Stimulated activated CD8-positive, alpha-beta memory T cell treated with anti-CD3 and anti-CD28 coated beads, Interleukin-15, amount 100 ng/mL, for 24 hours (primary cell): ENCODE measurements around the gene CYP2A6.
"Not testable (repeated sequence)": the region's sequence is repeated elsewhere in the genome, so short reads cannot be mapped to it uniquely, and the experiment has no call there.

Experiments
- DNase-seq: peaks from one replicate; pipeline ENCODE4 v3.0.0-alpha.2; 2020; ENCODE audit warnings: low read depth

CYP2A6 gene

DNA sequence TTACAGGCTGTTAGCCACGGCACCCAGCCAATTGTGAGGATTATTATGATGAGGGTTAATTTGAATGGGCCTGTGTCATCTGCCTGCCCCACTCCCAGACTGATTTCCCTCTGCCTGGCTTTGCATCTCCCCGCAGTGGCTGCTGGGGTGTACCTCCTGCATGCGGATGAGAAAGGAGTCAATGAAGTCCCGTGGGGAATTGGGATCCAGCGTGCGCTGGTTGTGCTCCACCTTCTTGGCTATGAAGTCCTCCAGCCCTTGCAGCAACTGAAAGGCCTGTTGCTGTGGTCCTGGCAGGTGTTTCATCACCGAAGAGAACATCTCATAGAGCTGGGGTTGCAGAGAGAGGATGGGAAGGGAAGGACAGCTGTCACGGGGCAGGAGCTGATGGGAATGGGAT, 3.5 kb downstream of the CYP2A6 start:
- not testable (repeated sequence) for DNase-seq

DNA sequence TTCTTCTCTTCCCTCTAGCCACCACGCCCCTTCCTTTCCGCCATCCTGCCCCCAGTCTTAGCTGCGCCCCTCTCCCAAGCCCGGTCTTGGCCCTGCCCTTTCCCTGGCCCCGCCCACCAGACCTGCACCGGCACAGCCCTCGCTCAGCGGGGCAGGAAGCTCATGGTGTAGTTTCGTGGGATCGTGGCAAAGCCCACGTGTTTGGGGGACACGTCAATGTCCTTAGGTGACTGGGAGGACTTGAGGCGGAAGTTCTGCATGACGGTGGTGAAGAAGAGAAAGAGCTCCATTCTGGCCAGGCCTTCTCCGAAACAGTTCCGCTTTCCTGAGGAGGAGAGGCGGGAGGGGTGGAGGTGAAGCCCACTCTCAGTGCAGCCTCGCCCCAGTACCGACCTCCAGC, 6.6 kb downstream of the CYP2A6 start:
- peak; percentile 37 for DNase-seq

DNA sequence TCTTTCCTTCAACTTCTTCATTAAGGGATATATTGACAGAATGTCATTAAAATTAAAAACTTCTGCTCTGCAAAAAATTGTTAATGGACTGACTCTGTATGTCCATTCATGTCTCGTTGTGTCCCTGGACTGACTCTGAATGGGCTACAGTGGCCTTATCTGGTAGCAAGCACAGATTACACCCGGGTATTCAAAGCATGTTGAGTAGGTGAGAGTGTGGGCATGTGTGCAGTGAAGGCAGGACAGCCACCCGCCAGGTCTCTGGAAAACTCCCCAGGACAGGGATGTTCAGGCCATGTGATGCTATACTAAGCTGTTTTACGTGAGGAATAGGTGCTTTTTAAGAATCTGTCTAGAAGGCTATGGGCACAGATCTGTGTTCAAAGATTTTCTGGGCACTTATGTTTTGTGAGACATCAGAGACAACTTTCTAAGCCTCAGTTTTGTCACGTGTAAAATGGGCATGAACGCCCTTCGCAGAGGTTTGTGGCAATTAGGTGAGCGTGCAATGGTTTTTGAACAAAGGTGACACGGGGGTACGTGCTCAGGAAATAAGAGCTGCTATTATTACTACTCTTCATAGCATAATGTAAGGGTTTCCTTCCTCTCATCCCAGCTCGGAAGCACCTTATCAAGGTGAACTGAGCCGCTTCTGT, 7.1 kb downstream of the CYP2A6 start:
- DNase-seq = not testable (repeated sequence)

DNA sequence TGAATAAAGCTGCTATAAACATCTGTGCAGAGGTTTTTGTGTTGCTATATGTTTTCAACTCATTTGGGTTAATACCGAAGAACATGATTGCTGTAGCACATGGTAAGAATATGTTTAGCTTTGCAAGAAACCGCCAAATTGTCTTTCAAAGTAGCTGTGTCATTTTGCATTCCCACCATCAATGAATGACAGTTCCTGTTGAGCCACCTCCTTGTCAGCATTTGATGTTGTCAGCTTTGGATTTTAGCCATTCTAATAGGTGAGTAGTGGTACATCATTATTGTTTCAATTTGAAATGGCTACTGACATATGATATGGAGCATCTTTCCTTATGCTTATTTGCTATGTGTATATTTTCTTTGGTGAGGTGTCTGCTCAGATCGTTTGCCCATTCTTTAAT, 8.2 kb downstream of the CYP2A6 start:
- not testable (repeated sequence) for DNase-seq

DNA sequence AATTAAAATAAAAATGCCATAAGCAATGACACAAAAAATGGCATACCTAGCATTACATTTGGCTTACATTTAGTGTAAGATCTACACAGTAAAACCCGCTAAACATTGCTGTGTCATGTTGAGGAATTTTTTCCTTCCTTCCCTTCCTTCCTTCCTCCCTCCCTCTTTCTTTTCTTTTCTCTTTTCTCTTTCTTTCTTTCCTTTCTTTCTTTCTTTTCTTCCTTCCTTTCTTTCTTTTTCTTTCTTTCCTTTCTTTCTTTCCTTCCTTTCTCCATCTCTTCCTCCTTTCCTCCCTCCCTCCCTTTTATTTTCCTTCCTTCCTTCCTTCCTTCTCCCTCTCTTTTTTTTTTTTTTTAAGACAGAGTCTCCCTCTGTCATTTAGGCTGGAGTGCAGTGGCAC, 11.8 kb downstream of the CYP2A6 start:
- DNase-seq = not testable (repeated sequence)

DNA sequence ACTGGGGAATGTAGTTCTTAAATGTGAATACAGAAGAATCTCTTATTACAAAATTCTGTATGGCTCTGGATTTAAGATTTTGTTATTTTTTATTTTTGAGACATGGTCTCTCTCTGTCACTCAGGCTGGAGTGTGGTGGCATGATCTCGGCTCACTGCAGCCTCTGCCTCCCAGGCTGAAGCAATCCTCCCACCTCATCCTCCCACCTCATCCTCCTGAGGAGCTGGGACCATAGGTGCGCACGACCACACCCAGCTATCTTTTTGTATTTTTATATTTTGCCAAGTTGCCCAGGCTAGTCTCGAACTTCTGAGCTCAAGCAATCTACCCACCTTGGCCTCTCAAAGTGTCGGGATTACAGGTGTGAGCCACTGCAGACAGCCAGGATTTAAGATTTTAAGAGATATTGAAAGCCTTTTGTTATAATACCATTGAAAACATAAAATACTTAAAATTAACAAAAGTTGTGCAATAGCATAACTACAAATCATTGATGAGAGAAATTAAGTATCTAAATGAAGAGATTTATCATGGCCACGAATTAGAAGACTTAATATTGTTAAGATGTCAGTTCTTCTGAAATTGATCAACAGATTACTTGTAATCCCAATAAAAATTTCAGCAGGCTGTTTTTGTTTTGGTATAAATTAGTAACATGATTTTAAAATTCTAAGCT, 13.4 kb downstream of the CYP2A6 start:
- no peak for DNase-seq

DNA sequence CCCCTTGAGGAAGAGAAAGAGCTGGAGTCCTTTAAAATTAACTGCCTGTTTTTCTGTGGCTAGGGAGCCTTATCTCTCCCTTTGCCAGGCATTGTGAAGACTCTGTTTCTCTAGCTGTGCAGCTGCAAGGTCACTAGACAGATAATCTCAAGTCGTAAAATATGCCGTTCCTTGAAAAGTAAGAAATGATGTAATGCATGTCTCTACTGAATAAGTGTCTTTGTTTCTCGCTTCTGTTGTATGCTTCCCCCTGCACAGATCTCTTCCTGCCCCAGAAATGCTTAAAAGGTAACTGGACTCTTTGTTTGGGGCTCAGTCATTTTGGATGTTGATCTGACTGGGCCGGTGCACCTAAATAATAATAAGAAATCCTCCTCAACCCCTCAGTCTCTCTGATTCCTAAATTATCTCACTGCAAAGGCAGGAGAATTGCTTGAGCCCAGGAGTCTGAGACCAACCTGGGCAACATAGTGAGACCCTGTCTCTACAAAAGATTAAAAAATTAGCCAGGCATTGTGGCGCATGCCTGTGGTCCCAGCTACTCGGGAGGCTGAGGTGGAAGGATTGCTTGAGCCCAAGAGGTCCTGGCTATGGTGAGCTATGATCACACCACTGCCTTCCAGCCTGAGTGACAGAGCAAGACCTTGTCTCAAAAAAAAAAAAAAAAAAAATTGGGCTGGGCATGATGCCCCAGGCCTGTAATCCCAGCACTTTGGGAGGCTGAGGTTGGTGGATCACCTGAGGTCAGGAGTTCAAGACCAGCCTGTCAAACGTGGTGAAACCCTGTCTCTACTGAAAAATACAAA, 16.3 kb downstream of the CYP2A6 start:
- DNase-seq = not testable (repeated sequence)

DNA sequence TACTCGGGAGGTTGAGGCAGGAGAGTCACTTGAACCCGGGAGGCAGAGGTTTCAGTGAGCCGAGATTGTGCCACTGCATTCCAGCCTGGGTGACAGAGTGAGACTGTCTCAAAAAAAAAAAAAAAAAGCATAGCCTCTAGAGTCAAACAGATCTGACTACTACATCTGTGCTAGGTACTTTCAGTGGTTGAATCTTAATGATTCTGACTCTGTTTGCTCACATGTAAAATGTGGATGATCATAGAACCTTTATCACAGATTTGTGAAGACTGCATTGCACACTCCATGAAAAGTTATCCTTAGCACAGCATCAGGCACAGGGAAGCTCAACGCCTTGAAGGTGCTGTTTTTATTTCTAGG, 17.8 kb downstream of the CYP2A6 start:
- DNase-seq = not testable (repeated sequence)

DNA sequence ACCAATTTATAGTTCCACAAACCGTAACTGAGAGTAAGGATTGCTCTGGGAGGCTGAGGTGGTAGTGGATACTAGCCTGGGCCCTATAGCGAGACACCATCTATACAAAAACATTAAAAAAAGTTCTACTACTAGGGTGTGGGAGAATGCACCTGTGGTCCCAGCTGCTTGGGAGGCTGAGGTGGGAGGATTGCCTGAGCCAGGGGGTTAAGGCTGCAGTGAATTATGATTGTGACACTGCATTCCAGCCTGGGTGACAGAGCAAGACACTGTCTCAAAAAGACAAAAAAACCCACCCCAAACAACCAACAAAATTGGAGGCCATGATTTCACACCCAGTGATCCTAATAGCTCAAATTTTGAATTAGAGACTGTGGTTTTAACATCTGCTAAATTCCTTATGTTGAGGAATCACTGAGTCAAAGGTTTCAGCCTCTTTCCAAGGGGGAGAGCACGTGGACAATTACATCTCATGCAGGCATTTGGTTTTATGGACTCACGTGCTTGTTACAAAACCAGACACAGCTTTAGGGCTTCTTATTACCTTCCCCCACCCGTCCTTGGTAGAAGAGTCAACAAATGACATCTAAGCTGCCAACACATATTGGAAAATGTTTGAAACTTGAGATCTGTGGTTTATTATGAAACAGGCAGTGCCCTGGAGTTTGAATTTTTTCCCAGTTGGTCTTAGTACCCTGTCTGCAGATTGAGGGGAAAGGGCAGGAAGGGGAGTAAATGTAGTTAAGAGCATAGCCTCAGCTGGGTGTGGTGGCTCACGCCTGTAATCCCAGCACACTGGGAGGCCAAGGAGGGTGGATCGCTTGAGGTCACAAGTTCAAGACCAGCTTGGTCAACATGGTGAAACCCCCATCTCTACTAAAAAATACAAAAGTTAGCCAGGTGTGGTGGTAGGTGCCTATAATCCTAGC, 18.5 kb downstream of the CYP2A6 start:
- no peak for DNase-seq

DNA sequence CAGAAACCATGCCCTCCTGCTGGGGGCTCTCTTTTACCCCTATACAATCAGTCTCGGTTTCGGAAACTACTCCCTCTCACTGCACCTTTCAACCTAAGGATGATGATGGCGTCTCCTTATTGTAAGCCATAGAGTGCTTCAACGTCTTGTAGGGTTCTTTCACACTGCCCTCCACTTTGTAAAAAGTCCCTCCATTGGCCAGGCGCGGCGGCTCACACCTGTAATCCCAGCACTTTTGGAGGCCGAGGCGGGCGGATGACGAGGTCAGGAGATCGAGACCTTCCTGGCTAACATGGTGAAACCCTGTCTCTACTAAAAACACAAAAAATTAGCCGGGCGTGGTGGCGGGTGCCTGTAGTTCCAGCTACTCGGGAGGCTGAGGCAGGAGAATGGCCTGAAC, 19.5 kb downstream of the CYP2A6 start:
- not testable (repeated sequence) for DNase-seq

DNA sequence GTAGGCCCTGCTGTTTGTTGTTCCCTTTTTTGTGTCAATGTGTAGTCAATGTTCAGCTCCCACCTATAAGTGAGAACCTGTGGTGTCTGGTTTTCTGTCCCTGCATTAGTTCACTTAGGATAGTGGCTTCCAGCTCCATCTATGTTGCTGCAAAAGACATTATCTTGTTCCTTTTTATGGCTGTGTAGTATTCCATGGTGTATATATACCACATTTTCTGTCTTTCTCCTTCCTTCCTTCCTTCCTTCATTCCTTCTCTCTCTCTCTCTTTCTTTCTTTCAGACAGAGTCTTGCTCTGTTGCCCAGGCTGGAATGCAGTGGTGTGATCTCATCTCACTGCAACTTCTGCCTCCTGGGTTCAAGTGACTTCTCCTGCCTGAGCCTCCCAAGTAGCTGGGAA, 21.0 kb downstream of the CYP2A6 start:
- no peak for DNase-seq

DNA sequence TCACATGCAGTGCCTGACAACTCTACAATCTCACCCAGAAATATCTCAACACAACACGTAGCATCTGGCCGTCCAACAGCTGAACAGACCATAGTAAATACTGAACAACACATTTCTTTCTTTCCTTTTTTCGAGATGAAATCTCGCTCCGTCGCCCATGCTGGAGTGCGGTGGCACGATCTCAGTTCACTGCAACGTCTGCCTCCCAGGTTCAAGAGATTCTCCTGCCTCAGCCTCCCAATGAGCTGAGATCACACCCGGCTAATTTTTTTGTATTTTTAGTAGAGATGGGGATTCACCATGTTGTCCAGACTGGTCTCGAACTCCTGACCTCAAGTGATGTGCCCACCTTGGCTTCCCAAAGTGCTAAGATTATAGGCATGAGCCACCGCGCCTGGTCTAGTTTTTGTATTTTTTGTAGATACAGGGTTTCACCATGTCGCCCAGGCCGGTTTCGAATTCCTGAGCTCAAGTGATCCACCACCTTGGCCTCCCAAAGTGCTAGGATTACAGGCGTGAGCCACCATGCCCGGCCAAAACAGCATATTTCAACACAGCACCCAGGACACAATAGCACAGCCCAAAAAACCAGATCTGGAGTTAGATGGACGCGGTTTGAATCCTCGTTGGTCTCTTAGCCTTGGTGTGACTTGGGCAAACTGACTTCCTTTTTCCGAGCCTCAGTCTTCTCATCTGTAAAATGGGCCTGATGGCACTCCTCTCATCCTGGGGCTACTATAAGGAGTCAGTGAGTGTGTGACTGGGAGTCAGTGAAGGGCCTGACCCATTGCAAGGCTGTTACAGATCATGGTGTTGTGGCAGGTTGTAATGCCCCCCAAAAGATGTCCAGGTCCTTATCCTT, 22.6 kb downstream of the CYP2A6 start:
- no peak for DNase-seq

DNA sequence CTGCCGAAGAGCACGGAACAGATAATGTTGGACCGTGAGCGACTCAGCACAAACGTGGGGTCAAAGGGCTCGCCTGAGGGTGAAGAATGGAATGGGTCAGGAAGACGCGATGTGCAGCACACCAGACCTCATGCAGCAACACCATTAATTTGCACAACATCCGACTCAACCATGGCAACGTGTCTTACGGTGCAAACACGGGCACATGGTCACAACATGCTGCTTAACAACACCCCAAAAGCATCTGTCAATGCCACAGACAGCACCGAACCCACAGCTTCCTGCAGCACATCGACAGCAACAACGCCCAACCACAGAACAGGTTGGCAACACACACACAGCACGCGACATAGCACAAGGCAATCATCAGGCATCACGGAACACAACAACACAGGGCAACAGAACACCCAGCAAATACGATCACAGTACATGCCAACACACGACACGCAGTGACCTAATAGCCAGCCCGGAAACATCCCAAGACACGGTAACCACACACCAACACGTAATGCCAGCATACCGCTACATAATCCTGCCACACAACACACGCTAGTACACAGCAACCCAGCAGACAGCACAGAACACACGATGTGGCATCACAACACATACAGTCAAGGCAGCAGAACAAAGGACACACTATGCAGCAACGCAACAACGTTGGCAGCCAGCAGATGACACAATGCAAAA, 23.4 kb downstream of the CYP2A6 start:
- not testable (repeated sequence) for DNase-seq

DNA sequence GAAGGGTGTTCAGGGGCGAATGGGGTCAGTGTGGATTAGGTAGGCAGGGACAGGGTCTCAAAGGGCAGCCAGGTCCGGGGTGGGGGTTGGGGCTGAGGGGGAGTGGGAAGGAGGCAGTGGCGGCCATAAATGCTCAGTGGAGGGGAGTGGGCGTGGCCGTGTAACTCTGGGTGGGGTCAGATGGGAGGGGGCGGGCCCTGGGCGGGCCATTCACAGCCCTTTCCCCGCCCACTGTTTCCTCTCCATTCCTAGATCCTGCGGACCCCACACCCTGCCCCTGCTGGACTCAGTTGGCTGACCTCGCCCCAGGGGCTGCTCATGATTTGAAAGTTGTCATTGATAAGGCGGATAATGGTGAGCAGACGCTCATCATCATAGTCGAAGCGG, 23.9 kb downstream of the CYP2A6 start:
- not testable (repeated sequence) for DNase-seq

DNA sequence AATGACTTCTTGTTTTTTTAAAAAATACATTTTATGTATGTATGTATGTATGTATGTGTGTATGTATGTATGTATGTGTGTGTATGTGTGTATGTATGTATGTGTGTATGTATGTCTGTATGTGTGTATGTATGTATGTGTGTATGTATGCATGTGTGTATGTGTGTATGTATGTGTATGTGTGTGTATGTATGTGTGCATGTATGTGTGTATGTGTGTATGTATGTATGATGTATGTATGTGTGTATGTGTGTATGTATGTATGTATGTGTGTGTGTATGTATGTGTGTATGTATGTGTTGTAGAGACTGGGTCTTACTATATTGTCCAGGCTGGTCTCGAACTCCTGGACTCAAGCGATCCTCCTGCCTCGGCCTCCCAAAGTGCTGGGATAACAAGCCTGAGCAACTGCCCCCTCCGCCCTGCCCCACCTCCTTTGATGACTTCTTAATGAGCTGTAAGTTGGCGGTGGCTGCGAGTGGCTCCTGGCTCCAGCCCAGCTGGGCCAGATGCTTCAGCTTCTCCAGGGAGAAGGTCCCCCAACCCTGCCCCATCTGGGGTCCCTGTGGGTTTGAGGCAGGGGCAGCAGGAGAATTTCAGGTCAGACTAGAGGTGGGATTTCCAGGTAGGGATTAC, 24.7 kb downstream of the CYP2A6 start:
- not testable (repeated sequence) for DNase-seq

DNA sequence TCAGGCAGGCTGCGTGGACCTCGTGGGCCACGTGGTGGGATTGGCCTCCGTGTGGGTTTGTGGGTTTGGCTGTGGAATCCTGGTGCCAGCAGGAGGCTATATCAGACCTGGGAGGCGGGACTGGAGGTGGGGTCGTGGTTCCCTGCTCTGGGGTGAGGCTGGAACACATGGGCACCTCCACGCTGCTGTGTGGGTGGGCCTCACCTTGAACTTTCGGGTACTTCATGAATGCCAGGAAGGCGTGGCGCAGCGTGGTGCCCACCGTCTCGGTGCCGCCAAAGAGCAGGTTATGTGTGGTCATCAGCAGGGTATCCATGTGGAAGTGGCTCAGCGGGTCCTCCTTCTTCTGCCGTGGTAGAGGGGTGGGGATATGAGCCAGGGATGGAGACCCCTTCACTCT, 25.3 kb downstream of the CYP2A6 start:
- not testable (repeated sequence) for DNase-seq

DNA sequence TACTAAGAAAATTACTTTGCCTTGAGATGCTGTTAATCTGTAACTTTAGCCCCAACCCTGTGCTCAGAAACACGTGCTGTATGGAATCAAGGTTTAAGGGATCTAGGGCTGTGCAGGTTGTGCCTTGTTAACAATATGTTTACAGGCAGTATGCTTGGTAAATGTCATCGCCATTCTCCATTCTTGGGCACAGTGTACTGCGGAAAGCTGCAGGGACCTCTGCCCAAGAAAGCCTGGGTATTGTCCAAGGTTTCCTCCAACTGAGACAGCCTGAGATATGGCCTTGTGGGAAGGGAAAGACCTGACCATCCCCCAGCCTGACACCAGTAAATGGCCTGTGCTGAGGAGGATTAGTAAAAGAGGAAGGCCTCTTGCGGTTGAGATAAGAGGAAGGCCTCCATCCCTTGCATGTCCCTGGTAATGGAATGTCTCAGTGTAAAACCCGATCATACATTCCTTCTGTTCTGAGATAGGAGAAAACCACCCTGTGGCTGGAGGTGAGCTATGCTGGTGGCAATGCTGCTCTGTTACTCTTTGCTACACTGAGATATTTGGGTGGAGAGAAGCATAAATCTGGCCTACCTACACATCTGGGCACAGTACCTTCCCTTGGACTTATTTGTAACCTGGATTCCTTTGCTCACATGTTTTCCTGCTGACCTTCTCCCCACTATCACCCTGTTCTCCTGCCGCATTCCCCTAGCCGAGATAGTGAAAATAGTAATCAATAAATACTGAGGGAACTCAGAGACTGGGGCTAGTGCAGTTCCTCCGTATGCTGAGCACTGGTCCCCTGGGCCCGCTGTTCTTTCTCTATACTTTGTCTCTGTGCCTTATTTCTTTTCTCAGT, 27.3 kb downstream of the CYP2A6 start:
- not testable (repeated sequence) for DNase-seq

DNA sequence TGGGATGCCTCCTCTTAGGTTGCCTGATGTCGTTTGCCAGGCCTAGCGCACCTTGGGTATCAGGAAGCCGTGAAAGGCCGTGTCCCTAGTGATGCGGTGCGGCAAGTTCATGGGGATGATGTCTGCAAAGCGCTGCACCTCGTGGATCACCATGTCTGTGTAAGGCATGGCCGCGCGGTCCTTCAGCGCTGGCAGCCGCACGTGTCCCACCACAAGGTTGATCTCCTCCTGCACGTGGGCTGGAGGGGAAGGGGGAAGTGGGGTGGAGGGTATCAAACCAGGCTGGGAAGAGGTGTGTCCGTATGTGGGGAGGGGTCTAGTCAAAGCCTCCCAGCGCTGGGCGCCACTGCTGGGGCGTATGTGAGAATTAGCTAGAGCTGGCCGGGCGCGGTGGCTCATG, 28.1 kb downstream of the CYP2A6 start:
- DNase-seq = no peak
